ENCODE results near the gene TMEM151B. TPM values are rescaled to one million over a fixed set of nuclear protein-coding genes. Genes with fewer than 3 reads are reported as not detected.

TMEM151B gene
- total and polyA plus RNA-seq, 9 of the 15 experiments (the other 6 are each of a cell fraction or from before 2014, with no cell fraction given) = not detected

DNA sequence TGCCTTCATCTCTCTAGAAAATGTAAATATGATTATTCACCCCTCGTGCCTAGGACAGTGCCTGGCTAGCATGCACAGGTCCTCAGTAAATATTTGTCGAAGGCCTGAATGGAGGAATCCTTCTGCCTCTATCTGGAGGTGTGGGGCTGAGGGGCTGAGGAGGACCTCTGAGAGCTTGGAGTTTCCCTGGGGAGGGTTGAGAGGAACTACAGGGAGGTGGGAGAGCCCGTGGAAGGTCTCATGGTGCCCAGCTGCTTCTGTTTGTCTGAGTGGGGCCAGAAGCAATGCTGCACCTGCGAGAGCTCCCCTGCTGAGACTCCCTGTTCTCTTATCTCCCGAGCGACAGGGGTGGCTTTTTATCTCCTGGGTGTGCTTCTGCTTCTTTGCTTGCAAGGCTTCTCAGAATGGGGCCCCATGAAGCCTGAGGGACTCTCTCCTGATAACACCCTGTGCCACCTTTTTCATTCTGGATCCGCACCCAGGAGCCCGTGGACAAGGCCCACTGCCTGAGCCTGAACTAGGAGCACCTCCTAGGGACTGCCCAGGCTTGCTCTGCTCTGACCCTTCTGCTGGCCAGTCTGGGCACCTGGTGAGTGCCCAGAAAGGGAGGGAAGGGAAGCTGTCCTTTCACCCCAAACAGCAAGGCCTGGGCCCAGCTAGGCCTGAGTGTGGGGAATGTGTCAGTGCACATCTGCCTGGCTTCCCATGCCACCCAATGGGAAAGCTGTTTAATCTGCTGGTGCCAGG lies 44.5 kb upstream of the TMEM151B start (continued):
- TF ChIP-seq, protein P1, sequence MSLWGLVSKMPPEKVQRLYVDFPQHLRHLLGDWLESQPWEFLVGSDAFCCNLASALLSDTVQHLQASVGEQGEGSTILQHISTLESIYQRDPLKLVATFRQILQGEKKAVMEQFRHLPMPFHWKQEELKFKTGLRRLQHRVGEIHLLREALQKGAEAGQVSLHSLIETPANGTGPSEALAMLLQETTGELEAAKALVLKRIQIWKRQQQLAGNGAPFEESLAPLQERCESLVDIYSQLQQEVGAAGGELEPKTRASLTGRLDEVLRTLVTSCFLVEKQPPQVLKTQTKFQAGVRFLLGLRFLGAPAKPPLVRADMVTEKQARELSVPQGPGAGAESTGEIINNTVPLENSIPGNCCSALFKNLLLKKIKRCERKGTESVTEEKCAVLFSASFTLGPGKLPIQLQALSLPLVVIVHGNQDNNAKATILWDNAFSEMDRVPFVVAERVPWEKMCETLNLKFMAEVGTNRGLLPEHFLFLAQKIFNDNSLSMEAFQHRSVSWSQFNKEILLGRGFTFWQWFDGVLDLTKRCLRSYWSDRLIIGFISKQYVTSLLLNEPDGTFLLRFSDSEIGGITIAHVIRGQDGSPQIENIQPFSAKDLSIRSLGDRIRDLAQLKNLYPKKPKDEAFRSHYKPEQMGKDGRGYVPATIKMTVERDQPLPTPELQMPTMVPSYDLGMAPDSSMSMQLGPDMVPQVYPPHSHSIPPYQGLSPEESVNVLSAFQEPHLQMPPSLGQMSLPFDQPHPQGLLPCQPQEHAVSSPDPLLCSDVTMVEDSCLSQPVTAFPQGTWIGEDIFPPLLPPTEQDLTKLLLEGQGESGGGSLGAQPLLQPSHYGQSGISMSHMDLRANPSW (CRISPR knock-in tag; IDR thresholded peaks at IDR 0.05) = no peak
- no peak for TF ChIP-seq CREBBP (IDR thresholded peaks at IDR 0.05; ENCODE audit: low read depth, low read length)
- no peak for TF ChIP-seq FOXA1 (IDR thresholded peaks at IDR 0.05; ENCODE audit: borderline replicate concordance)
- no peak for TF ChIP-seq FOS (IDR thresholded peaks at IDR 0.05; ENCODE audit: extremely low read depth, insufficient read length)
- no peak for TF ChIP-seq NFE2L1 (tag; IDR thresholded peaks at IDR 0.05; ENCODE audit: borderline replicate concordance, low read depth)
- TF ChIP-seq GABPB1 (CRISPR knock-in tag; IDR thresholded peaks at IDR 0.05) = peak; percentile 45; the same call in 1 of the 2 replicates
- peak; percentile 96 for TF ChIP-seq ZEB2 (IDR thresholded peaks at IDR 0.05)
- TF ChIP-seq, protein P2, sequence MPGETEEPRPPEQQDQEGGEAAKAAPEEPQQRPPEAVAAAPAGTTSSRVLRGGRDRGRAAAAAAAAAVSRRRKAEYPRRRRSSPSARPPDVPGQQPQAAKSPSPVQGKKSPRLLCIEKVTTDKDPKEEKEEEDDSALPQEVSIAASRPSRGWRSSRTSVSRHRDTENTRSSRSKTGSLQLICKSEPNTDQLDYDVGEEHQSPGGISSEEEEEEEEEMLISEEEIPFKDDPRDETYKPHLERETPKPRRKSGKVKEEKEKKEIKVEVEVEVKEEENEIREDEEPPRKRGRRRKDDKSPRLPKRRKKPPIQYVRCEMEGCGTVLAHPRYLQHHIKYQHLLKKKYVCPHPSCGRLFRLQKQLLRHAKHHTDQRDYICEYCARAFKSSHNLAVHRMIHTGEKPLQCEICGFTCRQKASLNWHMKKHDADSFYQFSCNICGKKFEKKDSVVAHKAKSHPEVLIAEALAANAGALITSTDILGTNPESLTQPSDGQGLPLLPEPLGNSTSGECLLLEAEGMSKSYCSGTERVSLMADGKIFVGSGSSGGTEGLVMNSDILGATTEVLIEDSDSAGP (CRISPR knock-in tag; IDR thresholded peaks at IDR 0.05) = no peak
- 0 out of 2 replicates have a peak, but pooled peaks have one; percentile 60 for TF ChIP-seq ZNF561 (CRISPR knock-in tag; conservative IDR thresholded peaks at IDR 0.05)
- TF ChIP-seq, protein P3, sequence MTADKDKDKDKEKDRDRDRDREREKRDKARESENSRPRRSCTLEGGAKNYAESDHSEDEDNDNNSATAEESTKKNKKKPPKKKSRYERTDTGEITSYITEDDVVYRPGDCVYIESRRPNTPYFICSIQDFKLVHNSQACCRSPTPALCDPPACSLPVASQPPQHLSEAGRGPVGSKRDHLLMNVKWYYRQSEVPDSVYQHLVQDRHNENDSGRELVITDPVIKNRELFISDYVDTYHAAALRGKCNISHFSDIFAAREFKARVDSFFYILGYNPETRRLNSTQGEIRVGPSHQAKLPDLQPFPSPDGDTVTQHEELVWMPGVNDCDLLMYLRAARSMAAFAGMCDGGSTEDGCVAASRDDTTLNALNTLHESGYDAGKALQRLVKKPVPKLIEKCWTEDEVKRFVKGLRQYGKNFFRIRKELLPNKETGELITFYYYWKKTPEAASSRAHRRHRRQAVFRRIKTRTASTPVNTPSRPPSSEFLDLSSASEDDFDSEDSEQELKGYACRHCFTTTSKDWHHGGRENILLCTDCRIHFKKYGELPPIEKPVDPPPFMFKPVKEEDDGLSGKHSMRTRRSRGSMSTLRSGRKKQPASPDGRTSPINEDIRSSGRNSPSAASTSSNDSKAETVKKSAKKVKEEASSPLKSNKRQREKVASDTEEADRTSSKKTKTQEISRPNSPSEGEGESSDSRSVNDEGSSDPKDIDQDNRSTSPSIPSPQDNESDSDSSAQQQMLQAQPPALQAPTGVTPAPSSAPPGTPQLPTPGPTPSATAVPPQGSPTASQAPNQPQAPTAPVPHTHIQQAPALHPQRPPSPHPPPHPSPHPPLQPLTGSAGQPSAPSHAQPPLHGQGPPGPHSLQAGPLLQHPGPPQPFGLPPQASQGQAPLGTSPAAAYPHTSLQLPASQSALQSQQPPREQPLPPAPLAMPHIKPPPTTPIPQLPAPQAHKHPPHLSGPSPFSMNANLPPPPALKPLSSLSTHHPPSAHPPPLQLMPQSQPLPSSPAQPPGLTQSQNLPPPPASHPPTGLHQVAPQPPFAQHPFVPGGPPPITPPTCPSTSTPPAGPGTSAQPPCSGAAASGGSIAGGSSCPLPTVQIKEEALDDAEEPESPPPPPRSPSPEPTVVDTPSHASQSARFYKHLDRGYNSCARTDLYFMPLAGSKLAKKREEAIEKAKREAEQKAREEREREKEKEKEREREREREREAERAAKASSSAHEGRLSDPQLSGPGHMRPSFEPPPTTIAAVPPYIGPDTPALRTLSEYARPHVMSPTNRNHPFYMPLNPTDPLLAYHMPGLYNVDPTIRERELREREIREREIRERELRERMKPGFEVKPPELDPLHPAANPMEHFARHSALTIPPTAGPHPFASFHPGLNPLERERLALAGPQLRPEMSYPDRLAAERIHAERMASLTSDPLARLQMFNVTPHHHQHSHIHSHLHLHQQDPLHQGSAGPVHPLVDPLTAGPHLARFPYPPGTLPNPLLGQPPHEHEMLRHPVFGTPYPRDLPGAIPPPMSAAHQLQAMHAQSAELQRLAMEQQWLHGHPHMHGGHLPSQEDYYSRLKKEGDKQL (CRISPR knock-in tag; IDR thresholded peaks at IDR 0.05; ENCODE audit: borderline replicate concordance) = 0 out of 2 replicates have a peak, but pooled peaks have one; percentile 69
- TF ChIP-seq CBFA2T3 (IDR thresholded peaks at IDR 0.05) = peak; percentile 99
- no peak for TF ChIP-seq MIER1 (IDR thresholded peaks at IDR 0.05; ENCODE audit: low read depth)
- TF ChIP-seq, protein P4, sequence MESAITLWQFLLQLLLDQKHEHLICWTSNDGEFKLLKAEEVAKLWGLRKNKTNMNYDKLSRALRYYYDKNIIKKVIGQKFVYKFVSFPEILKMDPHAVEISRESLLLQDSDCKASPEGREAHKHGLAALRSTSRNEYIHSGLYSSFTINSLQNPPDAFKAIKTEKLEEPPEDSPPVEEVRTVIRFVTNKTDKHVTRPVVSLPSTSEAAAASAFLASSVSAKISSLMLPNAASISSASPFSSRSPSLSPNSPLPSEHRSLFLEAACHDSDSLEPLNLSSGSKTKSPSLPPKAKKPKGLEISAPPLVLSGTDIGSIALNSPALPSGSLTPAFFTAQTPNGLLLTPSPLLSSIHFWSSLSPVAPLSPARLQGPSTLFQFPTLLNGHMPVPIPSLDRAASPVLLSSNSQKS (CRISPR knock-in tag; IDR thresholded peaks at IDR 0.05) = 0 out of 2 replicates have a peak, but pooled peaks have one; percentile 11
- TF ChIP-seq, protein P5, sequence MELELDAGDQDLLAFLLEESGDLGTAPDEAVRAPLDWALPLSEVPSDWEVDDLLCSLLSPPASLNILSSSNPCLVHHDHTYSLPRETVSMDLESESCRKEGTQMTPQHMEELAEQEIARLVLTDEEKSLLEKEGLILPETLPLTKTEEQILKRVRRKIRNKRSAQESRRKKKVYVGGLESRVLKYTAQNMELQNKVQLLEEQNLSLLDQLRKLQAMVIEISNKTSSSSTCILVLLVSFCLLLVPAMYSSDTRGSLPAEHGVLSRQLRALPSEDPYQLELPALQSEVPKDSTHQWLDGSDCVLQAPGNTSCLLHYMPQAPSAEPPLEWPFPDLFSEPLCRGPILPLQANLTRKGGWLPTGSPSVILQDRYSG (tag; conservative IDR thresholded peaks at IDR 0.05; ENCODE audit: low read depth) = peak; percentile 79; the same call in 1 of the 2 replicates
- peak; percentile 66 for TF ChIP-seq ATF7 (IDR thresholded peaks at IDR 0.05)

Data from K562 (cell line).